K562 (cell line): ENCODE measurements around the gene CCDC136. TPM values are rescaled to one million over a fixed set of nuclear protein-coding genes. Genes with fewer than 3 reads are reported as not detected.

Source experiments
- ATAC-seq: fragments of 200-7000 bp; cut with Tn5 transposase; 3 replicates; pipeline ENCODE4 v1.9.1; 2020; ENCODE audit warnings: moderate library complexity
- BruUV-seq: library from RNA; stranded (reverse); fragments of 400-500 nt; replicated peaks from 2 replicates; lab custom pipeline; 2021; lab: Mats Ljungman, UMichigan
- CTCF ChIA-PET: fragments of 300-600 bp; formaldehyde crosslinking; extraction: SDS; loops from one replicate; lab custom pipeline; 2021; ENCODE audit warnings: low intra/inter-chr PET ratio; lab: Yijun Ruan, JAX
- POLR2A ChIA-PET: fragments of 300-600, 350-650 bp; sonication (Branson Sonifier 250); formaldehyde crosslinking; extraction: SDS; loops from one replicate; lab custom pipeline; 2021; ENCODE audit warnings: antibody characterized with exemption, inconsistent platforms; lab: Yijun Ruan, JAX
- DNase-seq, 4 experiments: peaks; one replicate each; pipeline versions ENCODE4 v3.0.0 to v3.0.0-alpha.2; 2011 to 2018; ENCODE audit warnings: low spot score in 3 of 4, mixed read lengths in 3 of 4; ENCODE audit errors: extremely low read depth in 1 of 4
- FAIRE-seq: peaks from 2 replicates; lab custom pipeline; 2011; peaks lifted over from hg19 to GRCh38; lab: Jason Lieb, UNC
- H2AFZ ChIP-seq: 2 replicates; pipeline ENCODE4 v1.6.0; 2011; ENCODE audit warnings: low read depth, low read length, control low read depth, inconsistent platforms
- H3K27ac ChIP-seq: fragments of 200-600 bp; 3 replicates; pipeline ENCODE4 v1.8.0; 2011; ENCODE audit warnings: low read depth, mild to moderate bottlenecking, control low read depth, inconsistent platforms, low read length, moderate library complexity, mixed read lengths; ENCODE audit errors: extremely low read depth
- H3K27me3 ChIP-seq, 2 experiments: fragments of 300-600 bp in 1 of 2; 2 replicates in 1 of 2; 3 replicates in 1 of 2; pipeline versions ENCODE4 v1.6.0 to v1.8.0; 2011; ENCODE audit warnings: inconsistent platforms in 2 of 2, low read length in 2 of 2, mild to moderate bottlenecking in 1 of 2, mixed read lengths in 1 of 2, moderate library complexity in 1 of 2; ENCODE audit not compliant: control insufficient read depth in 2 of 2, insufficient read depth in 2 of 2
- H3K36me3 ChIP-seq: fragments of 300-600 bp; 3 replicates; pipeline ENCODE4 v1.8.0; 2011; ENCODE audit warnings: mild to moderate bottlenecking, low read length, inconsistent platforms; ENCODE audit not compliant: control insufficient read depth, insufficient read depth
- H3K4me1 ChIP-seq, 2 experiments: fragments of 200-600 bp in 1 of 2; replicated peaks in 1 of 2; 2 replicates in 1 of 2; 3 replicates in 1 of 2; pipeline versions ENCODE4 v1.5.1 to v1.8.0; 2011; ENCODE audit warnings: inconsistent platforms in 2 of 2, low read length in 2 of 2, mild to moderate bottlenecking in 1 of 2, mixed read lengths in 1 of 2, moderate library complexity in 1 of 2; ENCODE audit not compliant: control insufficient read depth in 2 of 2, insufficient read depth in 2 of 2
- H3K4me2 ChIP-seq: 2 replicates; pipeline ENCODE4 v1.6.1; 2011; ENCODE audit warnings: low read length, control low read depth, inconsistent platforms, mixed read lengths; ENCODE audit not compliant: insufficient read depth
- H3K4me3 ChIP-seq: fragments of 200-600 bp; sonication (generic), shearing (Covaris generic); 2 replicates; pipeline ENCODE4 v1.5.1; 2016; ENCODE audit warnings: control low read depth, inconsistent platforms
- H3K79me2 ChIP-seq: fragments of 200-600 bp; 3 replicates; pipeline ENCODE4 v1.8.0; 2011; ENCODE audit warnings: low read length, inconsistent platforms; ENCODE audit not compliant: control insufficient read depth, insufficient read depth
- H3K9ac ChIP-seq, 2 experiments: 2 replicates each; pipeline versions ENCODE4 v1.6.0 to v1.6.1; 2011; ENCODE audit warnings: low read depth in 2 of 2, low read length in 2 of 2, control low read depth in 1 of 2, inconsistent platforms in 1 of 2, mild to moderate bottlenecking in 1 of 2, mixed read lengths in 1 of 2; ENCODE audit not compliant: insufficient read depth in 1 of 2
- H3K9me1 ChIP-seq: one replicate; pipeline ENCODE4 v1.6.0; 2011; ENCODE audit warnings: inconsistent platforms, mild to moderate bottlenecking, low read length, moderate library complexity; ENCODE audit not compliant: control insufficient read depth, insufficient read depth
- H3K9me3 ChIP-seq: replicated peaks from 2 replicates; pipeline ENCODE4 v1.5.1; 2011; ENCODE audit warnings: low read depth, low read length, inconsistent platforms; ENCODE audit not compliant: control insufficient read depth, insufficient read depth
- H4K20me1 ChIP-seq: replicated peaks from 2 replicates; pipeline ENCODE4 v1.6.1; 2011; ENCODE audit warnings: low read length, inconsistent platforms, mixed read lengths; ENCODE audit not compliant: control insufficient read depth, insufficient read depth
- DPF2 ChIP-seq: fragments of 450-650 bp; IDR thresholded peaks from 2 replicates; pipeline ENCODE4 v1.6.1; 2016
- KAT7 ChIP-seq: sonication (generic); formaldehyde crosslinking; IDR thresholded peaks from 2 replicates; pipeline ENCODE4 v1.8.0; 2022; ENCODE audit warnings: missing genetic modification reagents, mild to moderate bottlenecking, borderline replicate concordance
- MBD2 ChIP-seq: sonication (generic); IDR thresholded peaks from 2 replicates; pipeline ENCODE4 v1.6.1; 2016; ENCODE audit warnings: low read depth, borderline replicate concordance
- MCM3 ChIP-seq: fragments of 450-650 bp; IDR thresholded peaks from 2 replicates; pipeline ENCODE4 v1.6.1; 2016
- MEIS2 ChIP-seq: fragments of 450-650 bp; IDR thresholded peaks from 2 replicates; pipeline ENCODE4 v1.6.1; 2014; ENCODE audit warnings: mild to moderate bottlenecking; ENCODE audit not compliant: partially characterized antibody
- NR3C1 ChIP-seq: sonication (generic); formaldehyde crosslinking; IDR thresholded peaks from 2 replicates; pipeline ENCODE4 v1.8.1; 2022; ENCODE audit warnings: missing genetic modification reagents
- POLR2G ChIP-seq: fragments of 200-400 bp; formaldehyde crosslinking; IDR thresholded peaks from 2 replicates; pipeline ENCODE4 v1.6.1; 2017; ENCODE audit warnings: low read depth, mild to moderate bottlenecking, antibody characterized with exemption, low read length, moderate library complexity
- PTRF ChIP-seq: fragments of 450-650 bp; IDR thresholded peaks from 2 replicates; pipeline ENCODE4 v1.6.1; 2016; ENCODE audit warnings: mild to moderate bottlenecking, missing genetic modification characterization, missing compliant biosample characterization
- RBFOX2 ChIP-seq: fragments of 200-400 bp; formaldehyde crosslinking; IDR thresholded peaks from 2 replicates; pipeline ENCODE4 v1.6.1; 2017; ENCODE audit warnings: low read depth, mild to moderate bottlenecking, low read length, moderate library complexity
- RBM22 ChIP-seq: fragments of 200-400 bp; formaldehyde crosslinking; IDR thresholded peaks from 2 replicates; pipeline ENCODE4 v1.6.1; 2018; ENCODE audit warnings: low read length, low read depth; ENCODE audit not compliant: poor library complexity, severe bottlenecking
- RFX7 ChIP-seq: fragments of 250-450 bp; sonication (Bioruptor Pico); IDR thresholded peaks from 2 replicates; pipeline ENCODE4 v1.5.1; 2021; ENCODE audit warnings: mild to moderate bottlenecking
- TRIM28 ChIP-seq: fragments of 450-650 bp; IDR thresholded peaks from 2 replicates; pipeline ENCODE4 v1.6.1; 2017
- ZBTB8A ChIP-seq: fragments of 450-650 bp; IDR thresholded peaks from 2 replicates; pipeline ENCODE4 v1.6.1; 2018; ENCODE audit warnings: mild to moderate bottlenecking, moderate library complexity; ENCODE audit not compliant: partially characterized antibody
- ZNF174 ChIP-seq: fragments of 250-450 bp; sonication (Bioruptor Pico); IDR thresholded peaks from 2 replicates; pipeline ENCODE4 v1.4.0; 2020; ENCODE audit warnings: mild to moderate bottlenecking
- WGBS: fragments of 100-300 bp; shearing (Covaris generic); methylation state at CpG from one replicate; pipeline ENCODE4 v1.1.6; 2016; ENCODE audit warnings: low coverage, mixed read lengths; ENCODE audit not compliant: insufficient coverage; ENCODE audit errors: missing lambda C conversion rate; 5-methylcytosine and 5-hydroxymethylcytosine counted together
- in situ Hi-C: fragments of 300-500 bp; cut with MboI; formaldehyde crosslinking; loops from 4 replicates; pipeline ENCODE4 v1.15.0; 2018; ENCODE audit warnings: inconsistent platforms, mixed read lengths
- intact Hi-C: fragments of 100-400 bp; cut with micrococcal nuclease; formaldehyde crosslinking; loops from 2 replicates; pipeline ENCODE4 v1.14.2; 2022
- polyA plus RNA-seq, 8 experiments: library from polyadenylated mRNA; depleted of rRNA in 4 of 8; stranded (reverse) in 5 of 8; unstranded in 3 of 8; fragments of >200 nt; fragmentation: Nextera tagmentation in 2 of 8; fragmentation: Illumina TruSeq in 1 of 8; extraction: Ambion mirVana in 2 of 8; extraction: Trizol in 1 of 8; gene quantifications; 2 replicates each; pipeline versions ENCODE4 v1.2.1 to v1.2.3, GENCODE V29; 2011 to 2014; ENCODE audit warnings: inconsistent platforms in 1 of 8, missing spikeins in 1 of 8
- total RNA-seq, 7 experiments: library from RNA; depleted of rRNA in 6 of 7; stranded (reverse); fragments of >200 nt in 6 of 7; fragmentation: Illumina TruSeq in 2 of 7; extraction: Trizol in 2 of 7; gene quantifications; 2 replicates each; pipeline versions ENCODE4 v1.2.1 to v1.2.3, GENCODE V29; 2011 to 2021; ENCODE audit warnings: low replicate concordance in 1 of 7

The CCDC136 gene
- total and polyA plus RNA-seq, 9 of the 15 experiments (the other 6 are each of a cell fraction or from before 2014, with no cell fraction given): 2.4 to 40.8 (median 26.5) TPM

GRCh38 chr7:128836729-128837348, 45.1 kb downstream of the CCDC136 start:
- no peak overlapping the region for H3K4me2 ChIP-seq
- no peaks in the 10 kb centered on the region for H3K9me3 ChIP-seq
- no peaks in the 10 kb centered on the region for H3K27me3 ChIP-seq
- intact Hi-C loops: no loop called here
- TF ChIP-seq NR3C1 (CRISPR knock-in tag) (no peak), KAT7 (CRISPR knock-in tag) (no peak), TRIM28 (no peak), PTRF (tag) (no peak), POLR2G (peak; percentile 57), RBM22 (peak; percentile 61), RFX7 (CRISPR knock-in tag) (no peak), MEIS2 (no peak), MBD2 (no peak), ZBTB8A (no peak), ZNF174 (CRISPR knock-in tag) (no peak), MCM3 (no peak), RBFOX2 (peak; percentile 39), DPF2 (no peak)
- no peak for FAIRE-seq
- H3K9me1 ChIP-seq: no peaks in the 10 kb centered on the region
- peaks cover 16 to 66% of the 10 kb centered on the region in 2 experiments for H3K4me1 ChIP-seq
- H3K9ac ChIP-seq: peak overlapping the region in 1 of 2 experiments; percentile 11; a peak in 1 of 4 replicates
- no TSS peak for BruUV-seq
- CTCF ChIA-PET: no interaction called here
- no peak overlapping the region for H2AFZ ChIP-seq
- 92% methylated on average over 14 of the region's 14 CpGs for WGBS
- no peak overlapping the region for H3K27ac ChIP-seq
- H3K36me3 ChIP-seq: peaks cover 90% of the 10 kb centered on the region; the same call in 2 of the 3 replicates
- in situ Hi-C loops: no loop called here
- POLR2A ChIA-PET: interaction anchor here (0.7 to 1.8 kb wide), 7 partner anchors 8 to 112 kb away, joined by 3 to 7 read pairs (median 6); no protein-coding TSS in a partner anchor
- ATAC-seq: no peak
- DNase-seq: no peak
- no peak overlapping the region for H3K4me3 ChIP-seq
- peaks cover 30% of the 10 kb centered on the region for H3K79me2 ChIP-seq
- H4K20me1 ChIP-seq: peaks cover 12% of the 10 kb centered on the region; the same call in 1 of the 2 replicates
